GM12891 (cell line): Measurements from ENCODE around the gene SMIM44.

ENCODE experiments used
- DNase-seq: peaks from one replicate; pipeline ENCODE4 v3.0.0; 2011; ENCODE audit warnings: low spot score; ENCODE audit not compliant: insufficient read length
- FAIRE-seq: peaks from 2 replicates; lab custom pipeline; 2011; peaks lifted over from hg19 to GRCh38; lab: Jason Lieb, UNC
- PAX5 ChIP-seq: IDR thresholded peaks from 2 replicates; pipeline ENCODE4 v1.6.1; 2011; ENCODE audit warnings: low read length, moderate library complexity, mild to moderate bottlenecking; ENCODE audit not compliant: insufficient read depth, severe bottlenecking
- POLR2A ChIP-seq: IDR thresholded peaks from 2 replicates; pipeline ENCODE4 v1.6.1; 2011; ENCODE audit warnings: low read depth, low read length, control low read depth
- POLR2AphosphoS5 ChIP-seq: IDR thresholded peaks from 2 replicates; pipeline ENCODE4 v1.6.1; 2011; ENCODE audit warnings: low read depth, low read length, control low read depth
- POU2F2 ChIP-seq: IDR thresholded peaks from 2 replicates; pipeline ENCODE4 v1.6.1; 2011; ENCODE audit warnings: low read depth, mild to moderate bottlenecking, control low read depth, low read length, moderate library complexity
- SPI1 ChIP-seq: IDR thresholded peaks from 2 replicates; pipeline ENCODE4 v1.6.1; 2011; ENCODE audit warnings: low read depth, low read length, control low read depth
- TAF1 ChIP-seq: IDR thresholded peaks from 2 replicates; pipeline ENCODE4 v1.6.1; 2011; ENCODE audit warnings: low read depth, low read length, control low read depth

SMIM44 gene

DNA sequence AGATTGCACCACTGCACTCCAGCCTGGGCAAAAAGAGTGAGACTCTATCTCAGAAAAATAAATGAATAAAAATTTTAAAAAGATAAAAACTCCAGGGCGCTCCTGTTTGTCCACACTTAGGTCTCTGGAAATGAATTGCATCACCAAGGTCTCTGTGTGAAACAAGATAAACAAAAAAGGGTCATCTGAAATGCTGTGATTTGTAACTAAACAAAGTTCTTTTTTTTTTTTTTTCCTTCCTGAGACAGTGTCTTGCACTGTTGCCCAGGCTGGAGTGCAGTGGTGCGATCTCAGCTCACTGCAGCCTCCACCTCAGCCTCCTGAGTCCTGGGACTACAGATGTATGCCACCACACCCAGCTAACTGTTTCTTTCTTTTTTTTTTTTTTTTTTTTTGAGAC, 34.4 kb upstream of the SMIM44 start:
- DNase-seq (no peak), FAIRE-seq (no peak)
- no peak for TF ChIP-seq POLR2A
- TF ChIP-seq SPI1, result no peak
- TF ChIP-seq PAX5, result no peak

DNA sequence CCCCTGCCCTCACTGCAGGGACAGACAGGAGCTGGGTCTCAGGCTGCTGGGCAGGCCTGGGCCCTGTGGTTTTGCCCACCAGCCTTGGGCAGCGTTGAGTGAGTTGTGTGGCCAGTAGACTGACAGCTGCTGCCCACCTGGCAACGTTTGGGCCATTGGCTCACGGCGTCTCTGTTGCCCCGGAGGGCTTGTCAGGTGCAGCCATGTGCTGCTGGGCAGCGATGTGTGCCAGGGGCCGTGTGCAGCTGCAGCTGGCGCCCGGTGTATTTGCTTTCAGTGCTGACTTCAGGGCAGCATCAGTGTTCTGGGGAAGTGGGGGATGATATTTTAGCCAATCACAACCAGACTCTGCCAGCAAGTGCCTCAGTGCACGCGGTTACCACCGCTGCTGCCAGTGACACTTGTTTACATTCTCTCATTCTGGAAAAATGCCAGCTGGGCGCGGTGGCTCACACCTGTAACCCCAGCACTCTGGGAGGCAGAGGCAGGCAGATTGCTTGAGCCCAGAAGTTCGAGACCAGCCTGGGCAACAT, 33.5 kb upstream of the SMIM44 start:
- DNase-seq (no peak), FAIRE-seq (peak; percentile 77)
- TF ChIP-seq POLR2A (no peak), POLR2AphosphoS5 (no peak), SPI1 (no peak), PAX5 (no peak), TAF1 (no peak), POU2F2 (no peak)

DNA sequence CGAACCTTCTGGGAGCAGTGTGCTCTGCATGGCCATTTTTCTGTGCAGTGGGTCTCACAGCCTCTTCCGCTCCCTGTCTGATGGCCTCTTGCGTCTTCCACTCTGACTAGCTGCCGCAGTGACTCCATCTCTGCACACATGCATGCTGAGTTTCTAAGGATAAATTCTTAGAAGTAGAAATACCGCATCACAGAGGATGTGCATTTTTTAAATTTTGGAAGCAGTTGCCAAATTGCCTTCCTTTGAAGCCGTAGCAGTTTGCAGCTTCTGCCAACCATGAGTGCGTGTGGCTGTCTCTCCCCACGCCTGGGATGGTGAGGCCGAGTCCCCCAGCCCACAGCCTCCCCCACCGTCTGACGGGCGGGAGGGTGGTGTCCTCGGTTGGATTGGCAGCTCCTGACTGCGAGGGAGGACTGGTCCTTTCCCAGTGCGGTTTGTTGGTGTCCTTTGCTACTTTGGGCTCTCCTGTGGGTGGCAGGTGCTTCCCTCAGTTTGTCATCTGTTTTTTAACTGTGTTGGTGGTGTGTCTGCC, 32.7 kb upstream of the SMIM44 start:
- TF ChIP-seq TAF1 (no peak), SPI1 (no peak), POLR2AphosphoS5 (no peak), POU2F2 (no peak), POLR2A (no peak), PAX5 (no peak)
- FAIRE-seq (no peak), DNase-seq (no peak)

DNA sequence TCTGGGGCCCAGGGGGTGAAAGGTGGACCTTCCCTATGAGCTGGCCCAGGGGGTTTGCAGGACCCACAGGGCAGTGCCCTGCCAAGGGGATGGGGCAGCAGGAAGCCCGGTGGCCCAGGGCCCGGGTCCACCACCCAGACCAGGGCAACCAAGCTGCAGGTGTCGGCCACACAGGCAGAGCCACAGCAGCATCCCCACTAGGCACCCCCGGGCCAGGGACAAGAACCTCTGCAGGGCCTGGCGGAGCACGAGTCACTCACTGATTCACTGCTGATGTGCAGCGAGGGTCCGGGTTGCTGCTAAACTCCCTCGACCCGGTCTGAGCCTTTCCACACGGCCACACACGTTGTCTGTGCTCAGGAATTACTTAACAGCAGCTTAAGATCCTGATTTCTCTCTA, 31.7 kb upstream of the SMIM44 start:
- TF ChIP-seq POLR2AphosphoS5 (no peak), POLR2A (no peak), PAX5 (no peak), SPI1 (no peak), POU2F2 (no peak), TAF1 (no peak)
- DNase-seq, result no peak
- no peak for FAIRE-seq

DNA sequence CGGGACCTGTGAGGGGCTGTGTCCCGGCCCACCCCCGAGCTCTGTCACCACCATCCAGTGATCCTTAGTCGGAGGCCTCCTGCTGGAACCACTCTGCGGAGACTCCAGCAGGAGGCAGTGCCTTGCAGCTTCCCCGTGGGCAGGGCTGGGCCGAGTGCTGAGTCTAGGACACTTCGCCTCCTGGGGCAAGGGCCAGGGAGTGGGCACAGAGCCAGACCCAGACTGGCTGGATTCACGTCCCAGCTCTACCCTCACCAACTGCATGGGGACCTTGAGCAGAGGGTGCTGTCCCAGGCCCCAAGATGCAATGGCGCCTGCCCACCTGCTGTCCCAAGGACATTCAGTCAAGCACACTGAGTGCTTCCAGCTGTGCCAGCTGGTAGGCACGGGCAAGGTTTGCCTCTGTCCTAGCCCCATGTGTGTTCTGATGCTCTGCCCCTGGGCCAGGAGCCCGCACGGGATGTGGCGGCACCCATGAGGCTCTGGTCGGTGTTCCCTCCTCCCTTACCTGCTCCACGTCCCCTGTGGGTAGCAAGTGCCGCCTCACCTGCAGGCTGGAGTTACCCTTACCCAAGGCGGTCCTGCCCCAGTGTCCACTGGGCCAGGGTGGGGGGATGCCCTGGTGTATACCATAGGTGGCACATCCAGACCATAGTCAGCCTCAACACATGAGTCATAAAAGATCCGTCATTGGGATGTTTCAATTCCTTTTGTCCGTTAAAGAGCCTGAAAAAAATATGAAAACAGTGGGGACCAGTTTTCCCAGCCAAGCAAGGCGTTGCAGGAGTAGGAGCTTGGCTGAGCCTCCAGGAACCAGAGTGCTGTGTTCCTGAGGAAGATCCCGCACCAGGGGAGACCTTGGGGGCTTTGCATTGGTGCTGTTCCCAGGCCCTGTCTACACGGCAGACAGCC, 30.2 kb upstream of the SMIM44 start:
- FAIRE-seq, result no peak
- no peak for DNase-seq
- TF ChIP-seq SPI1 (no peak), PAX5 (no peak)

DNA sequence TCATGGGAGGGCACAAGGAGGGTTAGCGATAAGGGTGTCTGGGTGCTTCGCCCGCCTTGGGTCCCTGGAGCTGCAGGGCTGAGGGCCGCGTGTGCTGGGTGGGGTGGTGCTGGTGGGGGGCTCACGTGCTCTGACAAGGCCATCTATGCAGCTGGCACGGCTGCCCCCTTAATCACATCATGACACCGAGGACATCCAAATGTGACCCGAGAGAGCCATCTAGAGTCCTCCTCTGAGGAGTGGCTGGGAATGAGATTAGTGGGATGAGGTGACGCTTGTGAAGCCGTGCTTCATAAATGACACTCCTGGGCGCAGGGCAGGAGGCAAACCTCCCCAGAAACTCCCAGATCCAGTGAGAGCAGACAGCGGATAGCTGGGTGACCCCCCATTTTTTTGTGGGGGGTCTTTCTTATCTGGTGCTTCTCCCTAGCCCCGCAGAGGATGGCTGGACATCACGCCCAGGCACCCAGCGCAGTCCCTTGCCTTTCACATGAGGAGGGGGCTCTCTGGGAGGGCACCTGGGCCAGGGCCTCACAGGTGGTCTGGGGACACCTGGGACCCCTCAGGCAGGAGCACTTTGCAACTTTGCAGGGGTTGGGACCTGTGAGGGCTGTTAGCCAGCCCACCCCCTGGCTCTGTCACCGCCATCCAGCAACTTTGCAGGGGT, 29.5 kb upstream of the SMIM44 start:
- TF ChIP-seq POLR2AphosphoS5 (no peak), POLR2A (no peak), SPI1 (no peak), PAX5 (no peak), TAF1 (no peak), POU2F2 (no peak)
- no peak for FAIRE-seq
- no peak for DNase-seq

DNA sequence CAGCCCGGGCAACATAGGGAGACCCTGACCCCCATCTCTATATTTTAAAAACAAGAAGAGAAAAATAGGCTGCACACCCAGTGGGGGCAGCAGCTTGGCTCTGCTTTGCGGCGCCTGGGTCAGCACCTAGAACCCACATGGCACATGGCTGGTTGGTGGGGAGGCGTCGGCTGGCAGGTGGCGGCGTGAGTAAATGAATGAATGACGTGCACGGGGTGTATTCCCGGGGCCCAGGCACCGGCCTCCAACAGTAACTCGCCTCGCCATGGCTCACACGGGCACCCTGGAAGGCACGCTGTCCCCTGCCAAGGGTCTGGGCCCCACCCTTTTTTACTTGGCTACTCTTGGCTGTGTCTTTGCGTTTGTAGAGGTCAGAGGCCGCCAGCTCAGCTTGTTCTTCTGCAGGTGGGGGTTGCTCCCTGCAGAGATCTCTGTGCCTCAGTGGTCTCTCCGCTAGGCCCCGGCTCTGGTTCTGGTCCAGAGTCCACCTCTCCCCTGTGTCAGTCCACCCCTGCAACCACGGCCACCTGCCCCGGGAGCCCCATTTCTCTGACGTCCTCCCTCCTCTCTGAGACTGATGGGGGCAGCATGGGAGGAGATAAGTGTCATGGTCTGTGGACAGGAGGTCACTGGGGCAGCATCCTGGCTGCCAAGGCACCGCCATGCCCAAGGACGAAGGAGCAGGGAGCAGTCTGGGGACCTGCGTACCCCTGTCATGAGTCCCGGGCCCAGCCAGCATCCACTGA, 28.4 kb upstream of the SMIM44 start:
- DNase-seq (no peak), FAIRE-seq (no peak)
- TF ChIP-seq POLR2AphosphoS5 (no peak), TAF1 (no peak), PAX5 (no peak), POLR2A (no peak), SPI1 (no peak), POU2F2 (no peak)

DNA sequence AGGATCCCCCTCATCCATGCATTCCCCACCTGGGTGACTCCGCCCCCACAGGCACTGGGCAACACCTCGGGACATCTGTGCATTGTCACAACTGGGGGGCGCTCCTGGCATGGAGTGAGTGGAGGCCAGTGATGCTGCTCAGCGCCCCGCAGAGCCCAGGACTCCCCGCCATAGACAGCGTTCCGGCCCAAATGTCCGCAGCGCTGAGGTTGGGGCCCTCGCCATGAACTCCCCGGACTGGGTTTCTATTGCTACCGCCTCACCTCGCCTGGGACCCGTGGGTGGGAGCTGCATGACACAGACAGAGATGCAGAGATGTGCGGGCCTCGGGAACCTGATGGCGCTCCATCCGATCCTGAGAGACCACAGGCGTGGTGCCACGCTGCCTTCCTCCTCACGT, 27.5 kb upstream of the SMIM44 start:
- no peak for DNase-seq
- no peak for TF ChIP-seq POU2F2
- TF ChIP-seq TAF1, result no peak
- TF ChIP-seq SPI1, result no peak
- TF ChIP-seq POLR2AphosphoS5, result no peak
- no peak for TF ChIP-seq PAX5
- TF ChIP-seq POLR2A, result no peak
- no peak for FAIRE-seq

DNA sequence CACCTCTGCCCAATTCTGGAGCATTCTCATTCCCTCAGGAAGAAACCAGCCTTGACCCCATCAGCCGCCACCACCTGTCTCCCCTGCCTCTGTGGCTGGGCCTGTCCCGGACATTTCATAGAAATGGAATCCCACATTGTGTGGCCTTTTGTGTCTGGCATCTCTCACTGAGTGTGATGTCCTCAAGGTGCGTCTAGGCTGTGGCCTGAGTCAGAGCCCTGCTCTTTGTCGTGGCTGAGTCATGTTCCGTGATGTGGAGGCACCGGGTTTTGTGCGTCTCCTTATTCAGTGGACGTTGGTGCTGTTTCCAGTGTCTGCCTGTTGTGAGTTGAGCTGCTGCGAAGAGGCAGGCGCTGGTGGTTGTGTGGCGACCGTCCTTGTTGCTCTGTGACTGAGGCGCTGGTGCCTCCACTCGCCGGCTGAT, 26.3 kb upstream of the SMIM44 start:
- DNase-seq (no peak), FAIRE-seq (no peak)
- TF ChIP-seq POU2F2, result no peak
